Lower leg skin (tissue), 4 donors: ENCODE data around the gene ADARB2. TPM values are rescaled to one million over a fixed set of nuclear protein-coding genes. Genes with fewer than 3 reads are reported as not detected.
A peak's percentile ranks its signal among the peaks of the same experiment; 100 is the strongest.
"Not testable (repeated sequence)": the region's sequence is repeated elsewhere in the genome, so short reads cannot be mapped to it uniquely, and the experiment has no call there.

Experiments used
- DNase-seq, 2 donors: peaks; one replicate each; pipeline ENCODE4 v3.0.0-alpha.2; 2019; ENCODE audit warnings: low spot score in 2 of 2
- H3K4me3 ChIP-seq: fragments of 200-600 bp; sonication (generic); 2 replicates; pipeline ENCODE4 v1.5.1; 2017; ENCODE audit warnings: mild to moderate bottlenecking, low read depth; ENCODE audit not compliant: poor library complexity, severe bottlenecking
- CTCF ChIP-seq, 3 donors: fragments of 450-650 bp; IDR thresholded peaks; one replicate each; pipeline ENCODE4 v1.5.1; 2016; ENCODE audit warnings: antibody characterized with exemption in 3 of 3, mild to moderate bottlenecking in 3 of 3, moderate library complexity in 2 of 3
- POLR2A ChIP-seq, 2 donors: fragments of 450-650 bp; IDR thresholded peaks; one replicate each; pipeline ENCODE4 v1.6.1; 2016 to 2017; ENCODE audit warnings: antibody characterized with exemption in 2 of 2, mild to moderate bottlenecking in 1 of 2, moderate library complexity in 1 of 2
- WGBS, 2 donors: methylation state at CpG; one replicate each; pipeline ENCODE4 v1.1.5; 2018; 5-methylcytosine and 5-hydroxymethylcytosine counted together
- intact Hi-C: fragments of 100-400 bp; cut with DNase I; formaldehyde crosslinking; loops from one replicate; pipeline ENCODE4 v1.15.0; 2023; ENCODE audit warnings: low total_unique reads
- total RNA-seq, 4 donors: library from RNA; depleted of rRNA; stranded (reverse); fragments of >200 nt; gene quantifications; one replicate each; pipeline ENCODE4 v1.1.0, GENCODE V29; 2016

The ADARB2 gene
- total RNA-seq, 4 donors from 2014 or later, result 0.72 to 3.6 (median 1.8) TPM

GRCh38 chr10:1625079-1625478 is 112.2 kb downstream of the ADARB2 start:
- intact Hi-C loops, result no loop called here
- WGBS, 2 donors, result 81 to 87% methylated on average over 9 of the region's 9 CpGs
- peak in 1 of 2 donors; percentile 40 for DNase-seq
- no peak for TF ChIP-seq CTCF (IDR thresholded peaks at IDR 0.05)
- TF ChIP-seq POLR2A (IDR thresholded peaks at IDR 0.05), result no peak
- no peak overlapping the region for H3K4me3 ChIP-seq

GRCh38 chr10:1624240-1624639 is 113.1 kb downstream of the ADARB2 start:
- WGBS, 2 donors, result 66 to 72% methylated on average over 12 of the region's 12 CpGs
- TF ChIP-seq POLR2A (IDR thresholded peaks at IDR 0.05) (no peak), CTCF (IDR thresholded peaks at IDR 0.05) (no peak)
- intact Hi-C loops, result no loop called here
- peak in 1 of 2 donors; percentile 39 for DNase-seq
- H3K4me3 ChIP-seq, result no peak overlapping the region

- H3K4me3 ChIP-seq, result no peak overlapping the region
- intact Hi-C loops, result no loop called here
- TF ChIP-seq POLR2A (IDR thresholded peaks at IDR 0.05), result no peak
- TF ChIP-seq CTCF (IDR thresholded peaks at IDR 0.05), result no peak
Measured at GRCh38 chr10:1620803-1621202, 116.5 kb downstream of the ADARB2 start.

GRCh38 chr10:1617376-1618317 is 119.7 kb downstream of the ADARB2 start:
- H3K4me3 ChIP-seq, DNase-seq, intact Hi-C loops: not testable (repeated sequence)
- WGBS, 2 donors, result 44 to 51% methylated on average over 8 to 9 of the region's 13 CpGs

More at GRCh38 chr10:1620803-1621202, 116.5 kb downstream of the ADARB2 start:
- no peak for DNase-seq

- peak in 1 of 2 donors; percentile 54 for DNase-seq
- H3K4me3 ChIP-seq, intact Hi-C loops: not testable (repeated sequence)
- 56 to 66% methylated on average over 9 of the region's 9 CpGs for WGBS, 2 donors
Measured at GRCh38 chr10:1616701-1617100, 120.6 kb downstream of the ADARB2 start.

- peak in 1 of 2 donors; percentile 70 for DNase-seq
- WGBS, 2 donors, result 74 to 84% methylated on average over 9 to 11 of the region's 12 CpGs
- intact Hi-C loops, result no loop called here
Measured at GRCh38 chr10:1615186-1615954, 122.0 kb downstream of the ADARB2 start.

GRCh38 chr10:1613511-1613910 is 123.8 kb downstream of the ADARB2 start:
- no peak for DNase-seq
- WGBS, 2 donors, result 57 to 59% methylated on average over 9 of the region's 9 CpGs
- no peak overlapping the region for H3K4me3 ChIP-seq
- intact Hi-C loops, result no loop called here
- TF ChIP-seq POLR2A (IDR thresholded peaks at IDR 0.05) (no peak), CTCF (IDR thresholded peaks at IDR 0.05) (no peak)

More at GRCh38 chr10:1615186-1615954, 122.0 kb downstream of the ADARB2 start:
- TF ChIP-seq POLR2A (IDR thresholded peaks at IDR 0.05), result no peak
- H3K4me3 ChIP-seq, result no peak overlapping the region
